Panc1 (cell line): ENCODE data around the gene SLC34A3. TPM values are rescaled to one million over a fixed set of nuclear protein-coding genes. Genes with fewer than 3 reads are reported as not detected.

Source experiments
- ATAC-seq: fragments of 200-7000 bp; cut with Tn5 transposase; 2 replicates; pipeline ENCODE4 v1.9.1; 2020; ENCODE audit warnings: mild to moderate bottlenecking, moderate library complexity
- BruUV-seq: library from RNA; stranded (reverse); fragments of 400-500 nt; replicated peaks from 2 replicates; lab custom pipeline; 2021; lab: Mats Ljungman, UMichigan
- CTCF ChIA-PET: fragments of 300-600 bp; sonication (Branson Sonifier 250); formaldehyde crosslinking; loops from one replicate; lab custom pipeline; 2022; ENCODE audit warnings: antibody characterized with exemption; lab: Charles Lee
- POLR2A ChIA-PET: fragments of 300-600 bp; sonication (Branson Sonifier 250); formaldehyde crosslinking; loops from one replicate; lab custom pipeline; 2022; ENCODE audit warnings: antibody characterized with exemption; lab: Charles Lee
- DNase-seq: peaks from one replicate; pipeline ENCODE4 v3.0.0-alpha.2; 2010; ENCODE audit warnings: low read depth, low spot score
- H3K27ac ChIP-seq: 2 replicates; pipeline ENCODE4 v1.5.1; 2011; ENCODE audit warnings: mild to moderate bottlenecking, low read length, inconsistent platforms
- H3K27me3 ChIP-seq: fragments of 200-500 bp; sonication (Bioruptor generic); 2 replicates; pipeline ENCODE4 v1.6.0; 2014; ENCODE audit warnings: low read length, inconsistent platforms; ENCODE audit not compliant: control insufficient read depth, insufficient read depth
- H3K36me3 ChIP-seq: fragments of 200-500 bp; sonication (Bioruptor generic); 2 replicates; pipeline ENCODE4 v1.5.1; 2014; ENCODE audit warnings: inconsistent platforms, mild to moderate bottlenecking, low read length, moderate library complexity; ENCODE audit not compliant: control insufficient read depth, insufficient read depth
- H3K4me1 ChIP-seq: 2 replicates; pipeline ENCODE4 v1.5.1; 2011; ENCODE audit warnings: inconsistent platforms, mild to moderate bottlenecking, low read length, moderate library complexity; ENCODE audit not compliant: control insufficient read depth, insufficient read depth
- H3K4me3 ChIP-seq, 2 experiments: 2 replicates each; pipeline ENCODE4 v1.5.1; 2011 to 2012; ENCODE audit warnings: low read depth in 2 of 2, low read length in 2 of 2, mild to moderate bottlenecking in 2 of 2, inconsistent platforms in 1 of 2, moderate library complexity in 1 of 2
- H3K9me3 ChIP-seq: fragments of 200-500 bp; sonication (Bioruptor generic); 2 replicates; pipeline ENCODE4 v1.5.1; 2014; ENCODE audit warnings: low read depth, mild to moderate bottlenecking, inconsistent platforms, low read length, moderate library complexity; ENCODE audit not compliant: control insufficient read depth, insufficient read depth
- POLR2AphosphoS5 ChIP-seq: IDR thresholded peaks from 2 replicates; pipeline ENCODE4 v1.6.1; 2012; ENCODE audit warnings: mild to moderate bottlenecking, low read depth, low read length, moderate library complexity
- REST ChIP-seq, 2 experiments: IDR thresholded peaks; 2 replicates each; pipeline ENCODE4 v1.6.1; 2011 to 2012; ENCODE audit warnings: low read depth in 2 of 2, control low read depth in 1 of 2, low read length in 1 of 2, mild to moderate bottlenecking in 1 of 2, moderate library complexity in 1 of 2; ENCODE audit not compliant: insufficient read depth in 1 of 2
- SIN3A ChIP-seq: IDR thresholded peaks from 2 replicates; pipeline ENCODE4 v1.6.1; 2012; ENCODE audit warnings: low read depth, mild to moderate bottlenecking, low read length, moderate library complexity, borderline replicate concordance; ENCODE audit not compliant: insufficient read depth
- TCF7L2 ChIP-seq: IDR thresholded peaks from 2 replicates; pipeline ENCODE4 v1.6.1; 2011; ENCODE audit warnings: mild to moderate bottlenecking, low read depth, low read length, inconsistent platforms
- in situ Hi-C: cut with HindIII; loops from 2 replicates; pipeline ENCODE4 v1.10.0; 2016; ENCODE audit warnings: low sequenced_read_pairs, low pct_unique_long_range_greater_than_20kb
- intact Hi-C: fragments of 100-400 bp; cut with micrococcal nuclease; formaldehyde crosslinking; loops from one replicate; pipeline ENCODE4 v1.10.0; 2022; ENCODE audit not compliant: unreplicated experiment
- total RNA-seq: library from RNA; stranded (reverse); gene quantifications from one replicate; pipeline ENCODE4 v1.2.1, GENCODE V29; 2021; ENCODE audit not compliant: unreplicated experiment
- TF ChIP-seq, protein P1 (sequence below): fragments of 450-650 bp; IDR thresholded peaks from 2 replicates; pipeline ENCODE4 v1.5.1; 2017; ENCODE audit warnings: mild to moderate bottlenecking

The SLC34A3 gene
- total RNA-seq, 1 experiment from 2014 or later = not detected

DNA sequence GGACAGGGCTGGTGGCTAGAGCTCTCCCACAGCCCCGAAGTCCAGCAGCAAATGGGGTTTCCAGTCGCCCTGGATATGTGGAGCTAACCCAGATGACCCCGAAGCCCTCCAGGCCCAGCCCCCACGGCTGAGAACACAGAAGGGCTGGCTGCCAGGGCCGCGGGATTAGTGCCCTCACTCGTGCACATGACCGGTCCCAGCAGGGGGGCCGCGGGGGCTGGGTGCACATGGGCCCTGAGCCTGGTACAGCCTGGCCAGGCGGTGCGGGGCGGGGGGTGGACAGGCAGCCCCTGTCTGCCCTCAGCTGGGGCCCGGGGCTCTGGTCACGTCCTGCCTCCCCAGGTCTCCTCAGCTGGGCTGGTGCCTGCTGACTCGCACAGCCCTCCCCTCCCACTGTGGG, 36.3 kb upstream of the SLC34A3 start:
- no peak overlapping the region for H3K27ac ChIP-seq

GRCh38 chr9:137194909-137195308, 35.8 kb upstream of the SLC34A3 start:
- no peak overlapping the region for H3K27ac ChIP-seq
- CTCF ChIA-PET = no interaction called here
- no peaks in the 10 kb centered on the region for H3K27me3 ChIP-seq
- DNase-seq = no peak
- H3K9me3 ChIP-seq = no peaks in the 10 kb centered on the region
- intact Hi-C loops = no loop called here
- no TSS peak for BruUV-seq
- in situ Hi-C loops = no loop called here
- POLR2A ChIA-PET = no interaction called here
- H3K4me1 ChIP-seq = peaks cover 41% of the 10 kb centered on the region
- no peaks in the 10 kb centered on the region for H3K36me3 ChIP-seq
- no peak for TF ChIP-seq TCF7L2
- no peak for TF ChIP-seq REST (IDR thresholded peaks at IDR 0.05; ENCODE audit: insufficient read depth in 1 of 2, low read depth in 2 of 2, low read length in 1 of 2)
- TF ChIP-seq POLR2AphosphoS5 = no peak
- no peak for TF ChIP-seq SIN3A
- TF ChIP-seq, protein P1, sequence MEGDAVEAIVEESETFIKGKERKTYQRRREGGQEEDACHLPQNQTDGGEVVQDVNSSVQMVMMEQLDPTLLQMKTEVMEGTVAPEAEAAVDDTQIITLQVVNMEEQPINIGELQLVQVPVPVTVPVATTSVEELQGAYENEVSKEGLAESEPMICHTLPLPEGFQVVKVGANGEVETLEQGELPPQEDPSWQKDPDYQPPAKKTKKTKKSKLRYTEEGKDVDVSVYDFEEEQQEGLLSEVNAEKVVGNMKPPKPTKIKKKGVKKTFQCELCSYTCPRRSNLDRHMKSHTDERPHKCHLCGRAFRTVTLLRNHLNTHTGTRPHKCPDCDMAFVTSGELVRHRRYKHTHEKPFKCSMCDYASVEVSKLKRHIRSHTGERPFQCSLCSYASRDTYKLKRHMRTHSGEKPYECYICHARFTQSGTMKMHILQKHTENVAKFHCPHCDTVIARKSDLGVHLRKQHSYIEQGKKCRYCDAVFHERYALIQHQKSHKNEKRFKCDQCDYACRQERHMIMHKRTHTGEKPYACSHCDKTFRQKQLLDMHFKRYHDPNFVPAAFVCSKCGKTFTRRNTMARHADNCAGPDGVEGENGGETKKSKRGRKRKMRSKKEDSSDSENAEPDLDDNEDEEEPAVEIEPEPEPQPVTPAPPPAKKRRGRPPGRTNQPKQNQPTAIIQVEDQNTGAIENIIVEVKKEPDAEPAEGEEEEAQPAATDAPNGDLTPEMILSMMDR = no peak
- no peak overlapping the region for H3K4me3 ChIP-seq
- ATAC-seq = no peak

More for the DNA sequence above, 36.3 kb upstream of the SLC34A3 start:
- H3K36me3 ChIP-seq = no peaks in the 10 kb centered on the region
- no peak for ATAC-seq
- in situ Hi-C loops (no loop called here), intact Hi-C loops (no loop called here)
- H3K4me3 ChIP-seq = no peak overlapping the region
- no peak for DNase-seq
- TF ChIP-seq POLR2AphosphoS5 = no peak
- TF ChIP-seq REST (IDR thresholded peaks at IDR 0.05; ENCODE audit: insufficient read depth in 1 of 2, low read depth in 2 of 2, low read length in 1 of 2) = no peak
- no peak for TF ChIP-seq TCF7L2
- TF ChIP-seq SIN3A = no peak
- TF ChIP-seq, protein P1 = no peak
- POLR2A ChIA-PET = no interaction called here
- no TSS peak for BruUV-seq
- H3K27me3 ChIP-seq = no peaks in the 10 kb centered on the region
- CTCF ChIA-PET = no interaction called here
- no peaks in the 10 kb centered on the region for H3K9me3 ChIP-seq
- peaks cover 45% of the 10 kb centered on the region for H3K4me1 ChIP-seq
